ENCODE measurements around the gene MT3. TPM values are rescaled to one million over a fixed set of nuclear protein-coding genes. Genes with fewer than 3 reads are reported as not detected.

The MT3 gene
- not detected in 2 replicates for total RNA-seq

DNA sequence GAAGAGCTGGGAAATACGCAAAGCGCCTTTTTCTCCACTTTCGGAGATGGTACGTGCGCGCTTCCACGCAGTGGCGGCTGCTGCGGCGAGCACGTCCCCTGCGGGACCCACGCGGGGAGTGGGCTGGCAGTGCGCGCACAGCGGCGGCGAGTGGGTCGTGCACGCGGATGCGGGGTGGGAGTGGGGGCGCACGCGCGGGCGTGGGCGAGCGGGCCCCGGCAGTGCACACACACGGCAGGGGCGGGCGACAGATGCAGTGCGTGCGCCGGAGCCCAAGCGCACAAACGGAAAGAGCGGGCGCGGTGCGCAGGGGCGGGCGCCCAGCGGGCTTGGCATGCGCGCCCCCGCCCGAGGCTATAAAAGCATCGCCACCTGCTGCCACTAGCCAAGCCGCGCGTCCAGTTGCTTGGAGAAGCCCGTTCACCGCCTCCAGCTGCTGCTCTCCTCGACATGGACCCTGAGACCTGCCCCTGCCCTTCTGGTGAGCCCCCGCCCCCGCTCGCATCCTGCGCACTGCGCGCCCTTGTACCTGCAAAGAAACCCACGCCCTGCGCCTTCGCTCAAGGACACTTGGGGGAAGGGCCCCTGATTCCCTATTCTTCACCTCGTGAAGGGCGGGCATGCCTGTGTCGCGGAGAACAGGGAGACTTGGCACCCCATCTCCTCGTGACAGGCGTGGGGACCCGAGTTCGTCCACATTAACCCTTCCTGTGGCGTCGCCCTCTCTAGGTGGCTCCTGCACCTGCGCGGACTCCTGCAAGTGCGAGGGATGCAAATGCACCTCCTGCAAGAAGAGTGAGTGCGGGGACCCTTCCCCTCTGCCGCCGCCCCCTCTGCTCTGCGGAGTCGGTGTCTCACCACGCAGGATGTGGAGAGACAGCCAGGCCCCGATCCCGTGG, at the start of gene MT3:
MT3 (plus strand) TSS at position 388 of the 899 bp plus-strand sequence; CDS start at position 451, 63 bp downstream.

DNA sequence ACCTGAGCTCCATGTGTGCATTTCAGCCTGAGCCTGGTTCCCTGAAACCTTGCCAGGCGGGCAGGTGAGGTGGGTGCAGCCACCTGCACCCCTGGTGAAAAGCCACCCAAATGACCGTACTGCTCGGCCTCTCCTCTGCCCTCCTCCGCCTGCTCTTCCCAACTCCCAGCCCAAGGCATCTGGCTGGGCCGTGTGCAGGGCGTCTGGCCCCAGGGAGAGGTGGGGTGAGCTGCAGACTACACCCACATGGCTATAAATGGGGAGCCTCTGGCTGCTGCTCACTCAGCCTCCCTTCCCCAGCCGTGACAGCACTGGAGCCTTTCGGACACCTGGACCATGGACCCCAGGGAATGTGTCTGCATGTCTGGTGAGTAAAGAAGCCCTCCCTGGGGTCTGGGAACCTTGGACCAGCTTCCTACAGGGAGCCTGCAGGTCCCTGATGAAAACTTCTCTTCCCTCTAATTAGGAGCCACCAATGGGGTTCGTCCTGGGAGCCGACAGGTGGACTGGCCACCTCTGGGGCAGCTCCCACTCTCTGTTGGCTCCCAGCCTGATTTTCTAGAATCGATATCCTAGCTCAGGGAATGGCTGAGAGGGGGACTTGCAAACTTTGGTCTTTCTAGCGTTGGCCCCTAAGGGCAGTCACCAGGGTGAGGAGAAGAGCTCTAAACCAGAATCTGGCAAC, 24.4 kb upstream of the MT3 start, which contains the start of gene MT4:
MT4 (plus strand) TSS at position 281 of the 685 bp plus-strand sequence; CDS start at position 337, 56 bp downstream.

DNA sequence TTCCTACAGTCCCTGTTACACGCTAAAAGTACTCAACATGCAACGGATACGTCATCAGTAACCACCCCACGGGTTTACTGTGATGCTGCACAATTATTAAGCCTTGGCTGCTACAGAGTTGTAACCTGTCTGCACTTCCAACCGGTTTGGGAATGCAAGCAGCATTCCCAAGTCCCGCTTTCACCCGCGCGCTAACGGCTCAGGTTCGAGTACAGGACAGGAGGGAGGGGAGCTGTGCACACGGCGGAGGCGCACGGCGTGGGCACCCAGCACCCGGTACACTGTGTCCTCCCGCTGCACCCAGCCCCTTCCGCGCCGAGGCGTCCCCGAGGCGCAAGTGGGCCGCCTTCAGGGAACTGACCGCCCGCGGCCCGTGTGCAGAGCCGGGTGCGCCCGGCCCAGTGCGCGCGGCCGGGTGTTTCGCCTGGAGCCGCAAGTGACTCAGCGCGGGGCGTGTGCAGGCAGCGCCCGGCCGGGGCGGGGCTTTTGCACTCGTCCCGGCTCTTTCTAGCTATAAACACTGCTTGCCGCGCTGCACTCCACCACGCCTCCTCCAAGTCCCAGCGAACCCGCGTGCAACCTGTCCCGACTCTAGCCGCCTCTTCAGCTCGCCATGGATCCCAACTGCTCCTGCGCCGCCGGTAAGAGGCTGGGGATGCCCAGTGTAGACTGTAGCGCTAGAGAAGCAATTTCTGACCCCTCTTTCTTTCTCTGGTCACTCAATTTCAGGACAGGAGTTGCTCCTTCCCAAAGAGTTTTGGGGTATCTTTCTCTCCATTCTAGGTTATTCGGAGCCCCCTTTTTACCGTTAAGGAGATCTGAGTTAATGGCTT, 18.9 kb downstream of the MT3 start, which contains the start of gene MT2A:
MT2A (plus strand) TSS at position 542 of the 833 bp plus-strand sequence; CDS start at position 614, 72 bp downstream.

DNA sequence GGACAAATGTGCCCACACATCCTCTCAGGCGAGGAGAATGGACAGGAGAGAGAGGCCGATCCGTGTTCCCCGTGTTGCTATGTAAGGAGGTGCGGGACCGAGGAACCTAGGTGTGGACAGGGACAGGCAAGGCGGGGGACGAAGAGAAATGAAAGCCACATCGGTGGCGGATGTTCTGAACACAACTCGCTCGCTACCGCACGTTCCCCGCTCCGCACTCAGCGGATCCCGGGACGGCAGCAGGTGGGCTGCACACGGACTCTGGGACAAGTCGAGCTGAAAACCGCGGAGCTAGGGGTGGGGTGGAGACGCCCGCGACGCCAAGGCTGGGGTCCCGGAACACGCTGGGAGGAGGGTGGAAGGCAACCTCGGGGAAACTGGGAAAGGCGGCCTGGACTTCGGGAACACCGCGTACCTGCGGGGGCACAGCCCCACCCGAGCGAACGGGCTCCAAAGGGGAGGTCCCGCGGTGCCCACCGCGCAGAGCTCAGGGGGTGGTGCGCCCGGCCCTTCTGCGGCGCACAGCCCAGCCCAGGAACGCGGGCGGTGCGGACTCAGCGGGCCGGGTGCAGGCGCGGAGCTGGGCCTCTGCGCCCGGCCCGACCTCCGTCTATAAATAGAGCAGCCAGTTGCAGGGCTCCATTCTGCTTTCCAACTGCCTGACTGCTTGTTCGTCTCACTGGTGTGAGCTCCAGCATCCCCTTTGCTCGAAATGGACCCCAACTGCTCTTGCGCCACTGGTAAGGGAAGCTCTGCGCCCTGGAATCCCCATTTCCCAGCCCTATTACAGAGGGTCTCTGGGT, 36.0 kb downstream of the MT3 start, which contains the start of gene MT1E:
MT1E (plus strand) TSS at position 642 of the 803 bp plus-strand sequence; CDS start at position 713, 71 bp downstream.

DNA sequence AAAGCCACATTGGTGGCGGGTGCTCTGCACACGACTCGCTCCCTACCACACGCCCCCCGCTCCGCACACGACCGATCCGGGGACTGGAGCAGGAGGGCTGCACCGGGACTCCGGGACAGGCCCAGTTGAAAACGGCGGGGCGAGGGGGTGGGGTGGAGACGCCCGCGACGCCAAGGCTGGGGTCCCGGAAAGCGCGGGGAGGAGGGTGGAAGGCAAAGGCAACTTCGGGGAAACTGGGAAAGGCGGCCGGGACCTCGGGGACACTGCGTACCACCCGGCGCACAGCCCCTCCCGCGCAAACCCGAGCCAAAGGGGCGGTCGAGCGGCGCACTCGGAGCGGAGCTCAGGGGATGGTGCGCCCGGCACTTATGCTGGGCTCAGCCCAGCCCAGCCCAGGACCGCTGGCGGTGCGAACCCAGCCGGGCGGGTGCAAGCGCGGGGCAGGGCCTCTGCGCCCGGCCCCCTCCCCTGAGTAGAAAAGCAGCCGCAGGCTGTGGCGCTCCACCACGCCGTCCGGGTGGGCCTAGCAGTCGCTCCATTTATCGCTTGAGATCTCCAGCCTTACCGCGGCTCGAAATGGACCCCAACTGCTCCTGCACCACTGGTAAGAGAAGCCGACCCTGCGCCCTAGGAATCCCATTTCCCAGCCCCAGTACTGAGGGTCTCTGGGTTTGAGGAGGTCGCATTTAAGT, 43.0 kb downstream of the MT3 start, which contains the start of gene MT1M:
MT1M (plus strand) TSS at position 504 of the 692 bp plus-strand sequence; CDS start at position 577, 73 bp downstream.

DNA sequence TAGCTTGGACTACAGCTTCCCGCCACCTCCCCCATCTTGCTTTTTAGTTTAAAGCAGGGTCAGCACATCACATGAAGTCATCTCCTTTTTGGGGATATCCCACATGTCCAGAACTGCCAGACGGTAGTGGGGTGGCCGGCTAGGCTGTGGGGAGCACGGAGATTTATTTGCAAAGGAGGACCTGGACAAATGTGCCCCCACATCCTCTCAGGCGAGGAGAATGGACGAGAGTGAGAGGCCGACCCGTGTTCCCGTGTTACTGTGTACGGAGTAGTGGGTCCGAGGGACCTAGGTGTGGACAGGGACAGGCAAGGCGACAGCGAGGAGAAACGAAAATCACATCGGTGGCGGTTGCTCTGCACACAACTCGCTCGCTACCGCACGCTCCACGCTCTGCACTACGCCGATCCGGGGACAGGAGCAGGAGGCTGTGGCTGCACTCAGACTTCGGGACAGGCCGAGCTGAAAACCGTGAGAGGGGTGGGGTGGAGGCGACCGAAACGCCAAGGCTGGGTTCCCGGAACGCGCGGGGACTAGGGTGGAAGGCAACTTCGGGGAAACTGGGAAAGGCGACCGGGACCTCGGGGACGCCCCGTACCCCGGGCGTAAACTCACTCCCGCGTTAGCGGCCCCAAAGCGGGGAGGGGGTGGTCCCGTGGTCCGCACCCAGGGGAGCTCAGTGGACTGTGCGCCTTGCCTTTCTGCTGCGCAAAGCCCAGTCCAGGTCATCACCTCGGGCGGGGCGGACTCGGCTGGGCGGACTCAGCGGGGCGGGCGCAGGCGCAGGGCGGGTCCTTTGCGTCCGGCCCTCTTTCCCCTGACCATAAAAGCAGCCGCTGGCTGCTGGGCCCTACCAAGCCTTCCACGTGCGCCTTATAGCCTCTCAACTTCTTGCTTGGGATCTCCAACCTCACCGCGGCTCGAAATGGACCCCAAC, 48.8 kb downstream of the MT3 start, which contains the start of gene MT1A:
MT1A (plus strand) TSS at position 853 of the 937 bp plus-strand sequence; CDS start at position 926, 73 bp downstream.

Other genes with a start within 250 kb of the MT3 start
- gene AMFR, start 164.0 kb upstream of the MT3 start, total RNA-seq = 235 and 267 TPM in 2 replicates
- gene NUDT21, start 138.2 kb upstream of the MT3 start, total RNA-seq = 39.6 and 59.7 TPM in 2 replicates
- 63.6 and 156 TPM in 2 replicates for gene OGFOD1, start 138.0 kb upstream of the MT3 start, total RNA-seq
- 57.6 and 62.5 TPM in 2 replicates for gene BBS2, start 69.5 kb upstream of the MT3 start, total RNA-seq
- gene MT4, start 24.5 kb upstream of the MT3 start, total RNA-seq = not detected in 2 replicates
- 15.4 and 173 TPM in 2 replicates for gene MT2A, start 19.1 kb downstream of the MT3 start, total RNA-seq
- gene MT1E, start 36.3 kb downstream of the MT3 start, total RNA-seq = 74.2 and 274 TPM in 2 replicates
- 0.34 and 0.57 TPM in 2 replicates for gene MT1M, start 43.1 kb downstream of the MT3 start, total RNA-seq
- gene MT1A, start 49.1 kb downstream of the MT3 start, total RNA-seq = not detected in 2 replicates
- not detected in 2 replicates for gene MT1B, start 62.4 kb downstream of the MT3 start, total RNA-seq
- 1.4 and 4.3 TPM in 2 replicates for gene MT1F, start 68.4 kb downstream of the MT3 start, total RNA-seq
- gene MT1G, start 78.5 kb downstream of the MT3 start, total RNA-seq = 0.68 and 3.3 TPM in 2 replicates
- gene MT1H, start 80.3 kb downstream of the MT3 start, total RNA-seq = not detected in 2 replicates
- 103 and 1,248 TPM in 2 replicates for gene MT1X, start 92.9 kb downstream of the MT3 start, total RNA-seq
- gene NUP93, start 140.6 kb downstream of the MT3 start, total RNA-seq = 55.5 and 57.1 TPM in 2 replicates